SK-N-SH treated with all-trans-retinoic acid at 6 μM for 48 hours (cell line): ENCODE results near the gene SCYGR8.

Source experiments
- PATZ1 ChIP-seq: fragments of 250-450 bp; sonication (Bioruptor Pico); IDR thresholded peaks from 2 replicates; pipeline ENCODE4 v1.8.0; 2020; ENCODE audit warnings: mild to moderate bottlenecking, moderate library complexity, borderline replicate concordance
- PPARA ChIP-seq: fragments of 250-450 bp; sonication (Bioruptor Pico); IDR thresholded peaks from 2 replicates; pipeline ENCODE4 v1.5.0; 2020; ENCODE audit warnings: mild to moderate bottlenecking, borderline replicate concordance
- ZFP30 ChIP-seq: fragments of 450-650 bp; formaldehyde crosslinking; IDR thresholded peaks from 2 replicates; pipeline ENCODE4 v1.5.0; 2022; ENCODE audit warnings: mild to moderate bottlenecking, moderate library complexity
- ZNF8 ChIP-seq: fragments of 450-650 bp; formaldehyde crosslinking; IDR thresholded peaks from 2 replicates; pipeline ENCODE4 v1.5.0; 2020; ENCODE audit warnings: mild to moderate bottlenecking, moderate library complexity
- TF ChIP-seq, protein P1 (sequence below): fragments of 250-450 bp; sonication (Bioruptor Pico); IDR thresholded peaks from 2 replicates; pipeline ENCODE4 v1.8.0; 2021; ENCODE audit warnings: low read depth, mild to moderate bottlenecking, moderate library complexity, borderline replicate concordance
- TF ChIP-seq, protein P2 (sequence below): fragments of 250-450 bp; sonication (Bioruptor Pico); IDR thresholded peaks from 2 replicates; pipeline ENCODE4 v1.5.1; 2020; ENCODE audit warnings: low read depth, mild to moderate bottlenecking, moderate library complexity
- TF ChIP-seq, protein P3 (sequence below): fragments of 250-450 bp; sonication (Bioruptor Pico); IDR thresholded peaks from 2 replicates; pipeline ENCODE4 v1.5.1; 2021; ENCODE audit warnings: mild to moderate bottlenecking, moderate library complexity

GRCh38 chr2:227765788-227766372 lies 20.2 kb downstream of the SCYGR8 start:
- TF ChIP-seq PATZ1 (CRISPR knock-in tag) (no peak), ZNF8 (CRISPR knock-in tag) (no peak), ZFP30 (no peak), PPARA (CRISPR knock-in tag) (no peak)
- TF ChIP-seq, protein P1, sequence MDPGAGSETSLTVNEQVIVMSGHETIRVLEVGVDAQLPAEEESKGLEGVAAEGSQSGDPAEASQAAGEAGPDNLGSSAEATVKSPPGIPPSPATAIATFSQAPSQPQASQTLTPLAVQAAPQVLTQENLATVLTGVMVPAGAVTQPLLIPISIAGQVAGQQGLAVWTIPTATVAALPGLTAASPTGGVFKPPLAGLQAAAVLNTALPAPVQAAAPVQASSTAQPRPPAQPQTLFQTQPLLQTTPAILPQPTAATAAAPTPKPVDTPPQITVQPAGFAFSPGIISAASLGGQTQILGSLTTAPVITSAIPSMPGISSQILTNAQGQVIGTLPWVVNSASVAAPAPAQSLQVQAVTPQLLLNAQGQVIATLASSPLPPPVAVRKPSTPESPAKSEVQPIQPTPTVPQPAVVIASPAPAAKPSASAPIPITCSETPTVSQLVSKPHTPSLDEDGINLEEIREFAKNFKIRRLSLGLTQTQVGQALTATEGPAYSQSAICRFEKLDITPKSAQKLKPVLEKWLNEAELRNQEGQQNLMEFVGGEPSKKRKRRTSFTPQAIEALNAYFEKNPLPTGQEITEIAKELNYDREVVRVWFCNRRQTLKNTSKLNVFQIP (CRISPR knock-in tag), result no peak
- TF ChIP-seq, protein P2, sequence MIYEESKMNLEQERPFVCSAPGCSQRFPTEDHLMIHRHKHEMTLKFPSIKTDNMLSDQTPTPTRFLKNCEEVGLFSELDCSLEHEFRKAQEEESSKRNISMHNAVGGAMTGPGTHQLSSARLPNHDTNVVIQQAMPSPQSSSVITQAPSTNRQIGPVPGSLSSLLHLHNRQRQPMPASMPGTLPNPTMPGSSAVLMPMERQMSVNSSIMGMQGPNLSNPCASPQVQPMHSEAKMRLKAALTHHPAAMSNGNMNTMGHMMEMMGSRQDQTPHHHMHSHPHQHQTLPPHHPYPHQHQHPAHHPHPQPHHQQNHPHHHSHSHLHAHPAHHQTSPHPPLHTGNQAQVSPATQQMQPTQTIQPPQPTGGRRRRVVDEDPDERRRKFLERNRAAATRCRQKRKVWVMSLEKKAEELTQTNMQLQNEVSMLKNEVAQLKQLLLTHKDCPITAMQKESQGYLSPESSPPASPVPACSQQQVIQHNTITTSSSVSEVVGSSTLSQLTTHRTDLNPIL (CRISPR knock-in tag), result no peak
- TF ChIP-seq, protein P3, sequence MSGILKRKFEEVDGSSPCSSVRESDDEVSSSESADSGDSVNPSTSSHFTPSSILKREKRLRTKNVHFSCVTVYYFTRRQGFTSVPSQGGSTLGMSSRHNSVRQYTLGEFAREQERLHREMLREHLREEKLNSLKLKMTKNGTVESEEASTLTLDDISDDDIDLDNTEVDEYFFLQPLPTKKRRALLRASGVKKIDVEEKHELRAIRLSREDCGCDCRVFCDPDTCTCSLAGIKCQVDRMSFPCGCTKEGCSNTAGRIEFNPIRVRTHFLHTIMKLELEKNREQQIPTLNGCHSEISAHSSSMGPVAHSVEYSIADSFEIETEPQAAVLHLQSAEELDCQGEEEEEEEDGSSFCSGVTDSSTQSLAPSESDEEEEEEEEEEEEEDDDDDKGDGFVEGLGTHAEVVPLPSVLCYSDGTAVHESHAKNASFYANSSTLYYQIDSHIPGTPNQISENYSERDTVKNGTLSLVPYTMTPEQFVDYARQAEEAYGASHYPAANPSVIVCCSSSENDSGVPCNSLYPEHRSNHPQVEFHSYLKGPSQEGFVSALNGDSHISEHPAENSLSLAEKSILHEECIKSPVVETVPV (CRISPR knock-in tag), result no peak
